CD4-positive, alpha-beta T cell (primary cell): Measurements from ENCODE around the gene PMS2. TPM values are rescaled to one million over a fixed set of nuclear protein-coding genes. Genes with fewer than 3 reads are reported as not detected.
"Not testable (repeated sequence)": the region's sequence is repeated elsewhere in the genome, so short reads cannot be mapped to it uniquely, and the experiment has no call there.

Experiments used
- ATAC-seq: fragments of 200-7000 bp; cut with Tn5 transposase; one replicate; pipeline ENCODE4 v1.10.0; 2022; ENCODE audit warnings: mild to moderate bottlenecking; ENCODE audit not compliant: poor library complexity
- CTCF ChIA-PET: fragments of 350-600 bp; sonication (Branson Sonifier 250); formaldehyde crosslinking; loops from one replicate; lab custom pipeline; 2021; ENCODE audit warnings: antibody characterized with exemption, inconsistent platforms; lab: Charles Lee
- POLR2A ChIA-PET: fragments of 350-600 bp; sonication (Branson Sonifier 250); formaldehyde crosslinking; loops from one replicate; lab custom pipeline; 2021; ENCODE audit warnings: antibody characterized with exemption, inconsistent platforms; lab: Charles Lee
- DNase-seq, 14 experiments: peaks; one replicate each; pipeline ENCODE4 v3.0.0-alpha.2; 2013 to 2020; ENCODE audit warnings: mixed read lengths in 2 of 14
- H3K27ac ChIP-seq, 2 donors: one replicate each; pipeline versions ENCODE4 v1.5.1 to v1.7.0; 2013; ENCODE audit warnings: low read length in 2 of 2, low read depth in 1 of 2, mild to moderate bottlenecking in 1 of 2
- H3K27me3 ChIP-seq, 2 experiments: 1 replicate in 1 of 2; 2 replicates in 1 of 2; pipeline versions ENCODE4 v1.6.1 to v1.7.0; 2013; ENCODE audit warnings: low read length in 2 of 2, control low read depth in 1 of 2, mild to moderate bottlenecking in 1 of 2, moderate library complexity in 1 of 2; ENCODE audit not compliant: insufficient read depth in 2 of 2, control insufficient read depth in 1 of 2
- H3K36me3 ChIP-seq: one replicate; pipeline ENCODE4 v1.6.1; 2013; ENCODE audit warnings: low read length, control low read depth; ENCODE audit not compliant: insufficient read depth
- H3K4me1 ChIP-seq: one replicate; pipeline ENCODE4 v1.6.1; 2013; ENCODE audit warnings: low read length, control low read depth; ENCODE audit not compliant: insufficient read depth
- H3K4me3 ChIP-seq: one replicate; pipeline ENCODE4 v1.5.1; 2013; ENCODE audit warnings: mild to moderate bottlenecking, low read length, moderate library complexity
- H3K9me3 ChIP-seq, 2 experiments: 1 replicate in 1 of 2; 2 replicates in 1 of 2; pipeline versions ENCODE4 v1.6.1 to v1.7.0; 2013; ENCODE audit warnings: low read length in 2 of 2, mild to moderate bottlenecking in 2 of 2, control low read depth in 1 of 2, moderate library complexity in 1 of 2; ENCODE audit not compliant: control insufficient read depth in 1 of 2, insufficient read depth in 1 of 2
- H3K27ac Mint-ChIP-seq: one replicate; pipeline ENCODE4 v1.8.0; 2020; ENCODE audit warnings: mixed read lengths
- H3K27me3 Mint-ChIP-seq: one replicate; pipeline ENCODE4 v1.8.0; 2021; ENCODE audit warnings: mixed read lengths
- H3K36me3 Mint-ChIP-seq: one replicate; pipeline ENCODE4 v1.8.0; 2021; ENCODE audit warnings: low read depth, mixed read lengths
- H3K4me1 Mint-ChIP-seq: one replicate; pipeline ENCODE4 v1.8.0; 2021; ENCODE audit warnings: low read depth, mixed read lengths
- H3K4me3 Mint-ChIP-seq: one replicate; pipeline ENCODE4 v1.8.0; 2020; ENCODE audit warnings: mild to moderate bottlenecking, mixed read lengths
- H3K9me3 Mint-ChIP-seq: one replicate; pipeline ENCODE4 v1.8.0; 2020; ENCODE audit warnings: mixed read lengths
- CTCF ChIP-seq: fragments of 200-600 bp; IDR thresholded peaks from one replicate; pipeline ENCODE4 v1.8.0; 2022; ENCODE audit warnings: antibody characterized with exemption, mild to moderate bottlenecking
- intact Hi-C, 2 experiments: fragments of 100-400 bp; cut with DNase I in 1 of 2; cut with micrococcal nuclease in 1 of 2; formaldehyde crosslinking; loops; one replicate each; pipeline versions ENCODE4 v1.15.1 to v1.9.0; 2023 to 2025; cut with DNase I, micrococcal nuclease
- total RNA-seq, 174 experiments: library from RNA in 2 of 174; stranded (reverse) in 2 of 174; gene quantifications; one replicate each; pipeline ENCODE4 v1.2.3 and lab custom pipeline; 2021 to 2026

The PMS2 gene
- total RNA-seq, 2 experiments from 2014 or later, result 10.8 to 15.0 TPM

- no peaks in the 10 kb centered on the region for H3K9me3 Mint-ChIP-seq
- CTCF ChIA-PET, result interaction anchor here (0.6 kb wide), 1 partner anchor 61 kb away, joined by 3 read pairs; no protein-coding TSS in a partner anchor
- no peak for TF ChIP-seq CTCF
Measured at GRCh38 chr7:6056616-6057015, 47.8 kb upstream of the PMS2 start.

GRCh38 chr7:6051185-6051584, 42.3 kb upstream of the PMS2 start:
- H3K9me3 Mint-ChIP-seq, DNase-seq, H3K27ac Mint-ChIP-seq, H3K27me3 ChIP-seq, H3K27ac ChIP-seq, H3K4me1 ChIP-seq, H3K9me3 ChIP-seq, CTCF ChIA-PET, H3K4me1 Mint-ChIP-seq, ATAC-seq, intact Hi-C loops, H3K4me3 ChIP-seq, H3K27me3 Mint-ChIP-seq, H3K4me3 Mint-ChIP-seq: not testable (repeated sequence)
- H3K36me3 ChIP-seq, result peaks cover 52% of the 10 kb centered on the region
- peaks cover 50% of the 10 kb centered on the region for H3K36me3 Mint-ChIP-seq
- POLR2A ChIA-PET, result interaction anchor here (0.8 kb wide), 1 partner anchor 27 kb away, joined by 3 read pairs; no protein-coding TSS in a partner anchor

More at GRCh38 chr7:6056616-6057015, 47.8 kb upstream of the PMS2 start:
- ATAC-seq (no peak), DNase-seq (no peak)
- H3K27me3 ChIP-seq, result no peaks in the 10 kb centered on the region
- no peak overlapping the region for H3K4me3 ChIP-seq
- POLR2A ChIA-PET, result interaction anchor here (0.6 to 0.9 kb wide), 2 partner anchors 36 to 47 kb away, joined by 3 to 4 read pairs; partner anchors contain the start of genes AIMP2 and PMS2
- peaks cover 28% of the 10 kb centered on the region for H3K4me1 ChIP-seq
- H3K36me3 Mint-ChIP-seq, result peaks cover 27% of the 10 kb centered on the region
- no peak overlapping the region for H3K27ac ChIP-seq
- no peaks in the 10 kb centered on the region for H3K27me3 Mint-ChIP-seq
- H3K4me3 Mint-ChIP-seq, result peak overlapping the region; percentile 31
- peaks cover 27% of the 10 kb centered on the region for H3K4me1 Mint-ChIP-seq
- H3K9me3 ChIP-seq, result no peaks in the 10 kb centered on the region
- H3K36me3 ChIP-seq, result peaks cover 17% of the 10 kb centered on the region
- no peak overlapping the region for H3K27ac Mint-ChIP-seq
- intact Hi-C loops, result no loop called here

GRCh38 chr7:6049780-6050179, 40.9 kb upstream of the PMS2 start:
- no peaks in the 10 kb centered on the region for H3K27me3 Mint-ChIP-seq
- Histone ChIP-seq H3K27me3 (no peaks in the 10 kb centered on the region), H3K4me1 (peaks cover 3% of the 10 kb centered on the region), H3K36me3 (peaks cover 56% of the 10 kb centered on the region), H3K4me3 (no peak overlapping the region), H3K9me3 (no peaks in the 10 kb centered on the region), H3K27ac (no peak overlapping the region)
- no peak overlapping the region for H3K4me3 Mint-ChIP-seq
- ATAC-seq (no peak), DNase-seq (no peak)
- POLR2A ChIA-PET, result no interaction called here
- CTCF ChIA-PET, result no interaction called here
- TF ChIP-seq CTCF, result no peak
- no peaks in the 10 kb centered on the region for H3K4me1 Mint-ChIP-seq
- H3K9me3 Mint-ChIP-seq, result no peaks in the 10 kb centered on the region
- no peak overlapping the region for H3K27ac Mint-ChIP-seq
- intact Hi-C loops, result no loop called here
- H3K36me3 Mint-ChIP-seq, result peaks cover 60% of the 10 kb centered on the region

- peaks cover 3% of the 10 kb centered on the region for H3K4me1 ChIP-seq
- H3K27me3 ChIP-seq, result no peaks in the 10 kb centered on the region
- CTCF ChIA-PET, result no interaction called here
- ATAC-seq (no peak), DNase-seq (no peak)
- no peaks in the 10 kb centered on the region for H3K9me3 Mint-ChIP-seq
- peak overlapping the region; percentile 39 for H3K27ac Mint-ChIP-seq
- no peak overlapping the region for H3K4me3 ChIP-seq
- H3K9me3 ChIP-seq, result no peaks in the 10 kb centered on the region
- intact Hi-C loops, result no loop called here
- no peak overlapping the region for H3K27ac ChIP-seq
- H3K36me3 Mint-ChIP-seq, result peaks cover 83% of the 10 kb centered on the region
- H3K4me3 Mint-ChIP-seq, result no peak overlapping the region
- H3K4me1 Mint-ChIP-seq, result no peaks in the 10 kb centered on the region
- H3K27me3 Mint-ChIP-seq, result no peaks in the 10 kb centered on the region
- POLR2A ChIA-PET, result no interaction called here
- H3K36me3 ChIP-seq, result peaks cover 71% of the 10 kb centered on the region
- no peak for TF ChIP-seq CTCF
Measured at GRCh38 chr7:6035686-6036085, 26.8 kb upstream of the PMS2 start.
